Measurements from ENCODE around the gene MITF. TPM values are rescaled to one million over a fixed set of nuclear protein-coding genes. Genes with fewer than 3 reads are reported as not detected.

Gene MITF
- total and polyA plus RNA-seq, 2 of the 4 experiments (the other 2 are of a cell fraction) = 6.5 to 16.7 TPM

DNA sequence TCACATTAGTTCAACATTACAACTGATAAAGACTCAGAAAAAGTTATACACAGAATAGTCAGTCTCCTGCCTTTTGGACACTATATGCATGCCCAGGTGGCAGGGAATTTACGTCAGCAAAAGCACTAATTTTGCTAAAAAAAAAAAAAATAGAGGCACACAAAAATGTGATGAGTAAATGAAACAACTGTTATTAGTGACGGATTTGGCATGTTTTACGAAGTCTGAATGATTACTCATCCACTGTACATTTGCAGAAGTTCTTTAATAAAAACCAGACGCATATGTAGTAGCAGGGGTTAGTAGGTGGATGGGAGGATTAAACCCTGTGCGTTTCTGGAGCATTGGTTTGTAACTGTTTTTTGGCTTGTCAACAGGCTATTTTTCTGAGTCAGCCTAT is 99.0 kb downstream of the MITF start:
- no peaks in the 10 kb centered on the region for H4K20me1 ChIP-seq (ENCODE audit: insufficient read depth, low read length)
- peaks cover 15% of the 10 kb centered on the region for H3K4me1 ChIP-seq (ENCODE audit: control insufficient read depth, insufficient read depth, low read length)
- no peak overlapping the region for H3K14ac ChIP-seq (replicated peaks; ENCODE audit: low read depth, low read length)
- H3K79me1 ChIP-seq (ENCODE audit: low read depth in 1 of 2, low read length in 2 of 2) = peaks cover 18 to 29% of the 10 kb centered on the region in 2 experiments
- POLR2A ChIA-PET (ENCODE audit: unreplicated experiment) = no interaction called here
- peaks cover 1% of the 10 kb centered on the region; the same call in 1 of the 2 replicates for H3K9me3 ChIP-seq (ENCODE audit: control insufficient read depth, insufficient read depth, low read length)
- no peak overlapping the region for H2AFZ ChIP-seq (replicated peaks; ENCODE audit: low read length, poor library complexity)
- H3K4ac ChIP-seq (ENCODE audit: low read depth, low read length) = no peak overlapping the region
- CTCF ChIA-PET = interaction anchor here (0.6 to 1.3 kb wide), 2 partner anchors 22 to 792 kb away, joined by 3 read pairs; no protein-coding TSS in a partner anchor
- H3K4me3 ChIP-seq (ENCODE audit: insufficient read depth, low read depth, low read length) = peak overlapping the region; percentile 49; the same call in 1 of the 2 replicates
- in situ Hi-C loops (cut with MboI; ENCODE audit: low sequenced_read_pairs) (no loop called here), dilution Hi-C loops (cut with HindIII; ENCODE audit: low sequenced_read_pairs, unreplicated experiment) (no loop called here), intact Hi-C loops (cut with micrococcal nuclease) (no loop called here)
- TF ChIP-seq, protein P1, sequence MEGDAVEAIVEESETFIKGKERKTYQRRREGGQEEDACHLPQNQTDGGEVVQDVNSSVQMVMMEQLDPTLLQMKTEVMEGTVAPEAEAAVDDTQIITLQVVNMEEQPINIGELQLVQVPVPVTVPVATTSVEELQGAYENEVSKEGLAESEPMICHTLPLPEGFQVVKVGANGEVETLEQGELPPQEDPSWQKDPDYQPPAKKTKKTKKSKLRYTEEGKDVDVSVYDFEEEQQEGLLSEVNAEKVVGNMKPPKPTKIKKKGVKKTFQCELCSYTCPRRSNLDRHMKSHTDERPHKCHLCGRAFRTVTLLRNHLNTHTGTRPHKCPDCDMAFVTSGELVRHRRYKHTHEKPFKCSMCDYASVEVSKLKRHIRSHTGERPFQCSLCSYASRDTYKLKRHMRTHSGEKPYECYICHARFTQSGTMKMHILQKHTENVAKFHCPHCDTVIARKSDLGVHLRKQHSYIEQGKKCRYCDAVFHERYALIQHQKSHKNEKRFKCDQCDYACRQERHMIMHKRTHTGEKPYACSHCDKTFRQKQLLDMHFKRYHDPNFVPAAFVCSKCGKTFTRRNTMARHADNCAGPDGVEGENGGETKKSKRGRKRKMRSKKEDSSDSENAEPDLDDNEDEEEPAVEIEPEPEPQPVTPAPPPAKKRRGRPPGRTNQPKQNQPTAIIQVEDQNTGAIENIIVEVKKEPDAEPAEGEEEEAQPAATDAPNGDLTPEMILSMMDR (conservative IDR thresholded peaks at IDR 0.05; ENCODE audit: low read depth, low read length) = no peak
- TF ChIP-seq SMC3 (IDR thresholded peaks at IDR 0.05; ENCODE audit: low read depth, low read length) (no peak), NFE2L2 (IDR thresholded peaks at IDR 0.05; ENCODE audit: low read depth, low read length) (peak; percentile 16; the same call in 1 of the 2 replicates), FOS (IDR thresholded peaks at IDR 0.05; ENCODE audit: low read depth, low read length) (peak; percentile 76), CHD1 (IDR thresholded peaks at IDR 0.05; ENCODE audit: low read depth, low read length) (no peak), CEBPB (IDR thresholded peaks at IDR 0.05; ENCODE audit: low read depth, low read length) (no peak), RAD21 (IDR thresholded peaks at IDR 0.05; ENCODE audit: low read length) (no peak), RFX5 (IDR thresholded peaks at IDR 0.05; ENCODE audit: low read depth, low read length) (no peak), MXI1 (IDR thresholded peaks at IDR 0.05; ENCODE audit: borderline replicate concordance, low read depth, low read length) (no peak), POLR2A (IDR thresholded peaks at IDR 0.05; ENCODE audit: low read depth, low read length) (no peak), MAFK (IDR thresholded peaks at IDR 0.05; ENCODE audit: low read depth, low read length) (peak; percentile 52), RCOR1 (IDR thresholded peaks at IDR 0.05; ENCODE audit: insufficient replicate concordance, low read length) (peak; percentile 72), BHLHE40 (IDR thresholded peaks at IDR 0.05; ENCODE audit: low read depth, low read length) (0 out of 2 replicates have a peak, but pooled peaks have one; percentile 26), MAZ (IDR thresholded peaks at IDR 0.05; ENCODE audit: borderline replicate concordance, low read depth, low read length) (no peak)
- TF ChIP-seq, protein P2, sequence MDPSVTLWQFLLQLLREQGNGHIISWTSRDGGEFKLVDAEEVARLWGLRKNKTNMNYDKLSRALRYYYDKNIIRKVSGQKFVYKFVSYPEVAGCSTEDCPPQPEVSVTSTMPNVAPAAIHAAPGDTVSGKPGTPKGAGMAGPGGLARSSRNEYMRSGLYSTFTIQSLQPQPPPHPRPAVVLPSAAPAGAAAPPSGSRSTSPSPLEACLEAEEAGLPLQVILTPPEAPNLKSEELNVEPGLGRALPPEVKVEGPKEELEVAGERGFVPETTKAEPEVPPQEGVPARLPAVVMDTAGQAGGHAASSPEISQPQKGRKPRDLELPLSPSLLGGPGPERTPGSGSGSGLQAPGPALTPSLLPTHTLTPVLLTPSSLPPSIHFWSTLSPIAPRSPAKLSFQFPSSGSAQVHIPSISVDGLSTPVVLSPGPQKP (IDR thresholded peaks at IDR 0.05; ENCODE audit: borderline replicate concordance, low read depth, low read length) = no peak
- TF ChIP-seq, protein P3, sequence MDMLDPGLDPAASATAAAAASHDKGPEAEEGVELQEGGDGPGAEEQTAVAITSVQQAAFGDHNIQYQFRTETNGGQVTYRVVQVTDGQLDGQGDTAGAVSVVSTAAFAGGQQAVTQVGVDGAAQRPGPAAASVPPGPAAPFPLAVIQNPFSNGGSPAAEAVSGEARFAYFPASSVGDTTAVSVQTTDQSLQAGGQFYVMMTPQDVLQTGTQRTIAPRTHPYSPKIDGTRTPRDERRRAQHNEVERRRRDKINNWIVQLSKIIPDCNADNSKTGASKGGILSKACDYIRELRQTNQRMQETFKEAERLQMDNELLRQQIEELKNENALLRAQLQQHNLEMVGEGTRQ (IDR thresholded peaks at IDR 0.05; ENCODE audit: low read depth, low read length) = no peak
- no peak overlapping the region for H3K56ac ChIP-seq (ENCODE audit: extremely low read depth, insufficient read depth, low read length)
- no peaks in the 10 kb centered on the region for H3K27me3 ChIP-seq (ENCODE audit: control insufficient read depth, insufficient read depth, low read length)
- H3K4me2 ChIP-seq (ENCODE audit: low read depth, low read length) = peak overlapping the region; percentile 93
- no peak overlapping the region for H2AK9ac ChIP-seq (replicated peaks; ENCODE audit: low read depth, low read length, poor library complexity)
- H3K18ac ChIP-seq (ENCODE audit: low read depth, low read length) = no peak overlapping the region; the same call in 1 of the 2 replicates
- H4K91ac ChIP-seq (ENCODE audit: insufficient read depth, low read depth, low read length) = 0 out of 2 replicates have a peak overlapping the region, but pooled peaks have one; percentile 70
- no TSS peak for BruUV-seq (replicated peaks)
- H4K8ac ChIP-seq (ENCODE audit: low read depth in 2 of 2, low read length in 2 of 2) = peak overlapping the region in 1 of 2 experiments; percentile 71; a peak in 1 of 4 replicates
- no peak overlapping the region for H2BK20ac ChIP-seq (ENCODE audit: low read depth, low read length)
- H3K27ac ChIP-seq (ENCODE audit: insufficient read depth, low read length) = peak overlapping the region; percentile 37; the same call in 1 of the 2 replicates
- H3K9ac ChIP-seq (ENCODE audit: low read depth, low read length) = peak overlapping the region; percentile 84; the same call in 1 of the 2 replicates
- peaks cover 5% of the 10 kb centered on the region for H3K9me1 ChIP-seq (ENCODE audit: insufficient read depth, low read length)
- H2BK5ac ChIP-seq (ENCODE audit: low read depth, low read length, poor library complexity, severe bottlenecking) = peak overlapping the region; percentile 94
- H2BK120ac ChIP-seq (ENCODE audit: low read depth, low read length) = peak overlapping the region; percentile 82; the same call in 1 of the 2 replicates
- WGBS, 2 experiments (ENCODE audit: extremely low coverage in 2 of 2, insufficient read length in 1 of 2) = 17% methylated on average over 1 of the region's 5 CpGs; no CpG with 5 or more reads in 1 of the 2 experiments
- H3K23ac ChIP-seq (ENCODE audit: low read depth, low read length) = no peak overlapping the region
- H4K5ac ChIP-seq (ENCODE audit: low read depth, low read length) = peak overlapping the region; percentile 98; the same call in 1 of the 2 replicates
- no peak overlapping the region for H2BK15ac ChIP-seq (ENCODE audit: low read depth, low read length)
- no peak overlapping the region for H2AK5ac ChIP-seq (ENCODE audit: low read depth, low read length)
- DNase-seq (peak; percentile 98), ATAC-seq (ENCODE audit: low read depth) (peak; percentile 95)
- no peaks in the 10 kb centered on the region for H3K36me3 ChIP-seq (ENCODE audit: control insufficient read depth, insufficient read depth, low read length)

All from IMR-90 (cell line).